Activated naive CD8-positive, alpha-beta T cell treated with anti-CD3 and anti-CD28 coated beads, Interleukin-2, amount 50 U/mL, for 16 hours (primary cell): Measurements from ENCODE around the gene C16orf96.

ENCODE experiments used
- DNase-seq: peaks from one replicate; pipeline ENCODE4 v3.0.0-alpha.2; 2020; ENCODE audit warnings: low read depth, low spot score

C16orf96 gene

DNA sequence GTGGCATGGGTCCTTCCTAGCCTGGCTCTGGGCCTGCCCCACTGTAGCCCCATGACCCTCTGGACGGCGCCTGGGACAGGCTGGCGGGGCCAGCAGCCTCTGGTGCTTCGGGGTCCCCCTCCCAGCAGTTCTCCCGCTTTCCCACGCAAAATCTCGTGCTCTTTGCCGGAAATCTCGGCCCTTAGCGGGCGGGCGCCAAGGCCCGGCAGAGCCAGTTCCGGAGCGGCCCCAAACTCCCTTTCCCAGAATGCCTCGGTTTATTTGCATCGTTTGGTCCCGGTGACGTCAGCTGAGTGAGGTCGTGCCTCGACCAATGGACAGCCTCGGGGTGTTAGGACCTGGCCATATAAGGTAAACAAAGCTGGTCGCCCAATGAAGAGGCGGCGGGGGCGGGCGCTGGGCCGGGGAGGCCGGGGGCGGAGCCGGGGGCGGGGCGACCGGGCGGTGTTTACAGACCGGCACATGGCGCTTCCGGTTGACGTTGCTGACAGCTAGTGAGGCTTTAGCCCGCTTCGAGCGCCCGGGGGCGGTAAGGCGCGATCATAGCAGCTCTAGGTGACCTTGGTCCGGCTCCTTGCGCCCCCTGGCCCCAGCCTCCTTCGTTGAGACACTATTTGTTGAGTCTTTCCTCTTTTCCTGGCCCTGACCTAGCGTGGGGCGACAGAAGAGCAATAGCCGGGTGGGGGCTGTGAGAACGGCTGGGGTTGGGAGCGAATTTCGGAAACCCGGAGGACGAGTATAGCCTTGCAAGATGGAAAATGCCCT, 60.1 kb downstream of the C16orf96 start:
- DNase-seq: peak; percentile 96

DNA sequence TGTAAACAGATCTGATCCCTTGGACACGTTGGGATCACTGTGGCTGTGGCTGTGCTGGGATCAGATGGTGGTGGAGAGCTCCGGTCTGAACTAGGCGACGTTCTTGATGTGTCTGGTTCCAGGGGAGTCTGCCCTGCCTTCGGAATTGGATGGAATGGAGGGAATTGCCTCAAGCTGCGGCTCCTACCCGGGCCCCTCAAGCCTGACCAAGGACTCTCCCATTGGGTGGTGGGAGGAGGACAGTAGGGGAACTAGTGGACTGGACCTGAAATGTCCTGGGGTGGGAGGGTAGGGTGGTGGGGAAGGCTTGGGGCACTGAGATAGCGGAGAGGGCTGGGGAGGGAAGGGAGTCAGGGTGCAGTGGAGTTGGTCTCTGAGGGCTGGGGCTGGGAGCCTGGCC, 61.7 kb downstream of the C16orf96 start:
- no peak for DNase-seq

DNA sequence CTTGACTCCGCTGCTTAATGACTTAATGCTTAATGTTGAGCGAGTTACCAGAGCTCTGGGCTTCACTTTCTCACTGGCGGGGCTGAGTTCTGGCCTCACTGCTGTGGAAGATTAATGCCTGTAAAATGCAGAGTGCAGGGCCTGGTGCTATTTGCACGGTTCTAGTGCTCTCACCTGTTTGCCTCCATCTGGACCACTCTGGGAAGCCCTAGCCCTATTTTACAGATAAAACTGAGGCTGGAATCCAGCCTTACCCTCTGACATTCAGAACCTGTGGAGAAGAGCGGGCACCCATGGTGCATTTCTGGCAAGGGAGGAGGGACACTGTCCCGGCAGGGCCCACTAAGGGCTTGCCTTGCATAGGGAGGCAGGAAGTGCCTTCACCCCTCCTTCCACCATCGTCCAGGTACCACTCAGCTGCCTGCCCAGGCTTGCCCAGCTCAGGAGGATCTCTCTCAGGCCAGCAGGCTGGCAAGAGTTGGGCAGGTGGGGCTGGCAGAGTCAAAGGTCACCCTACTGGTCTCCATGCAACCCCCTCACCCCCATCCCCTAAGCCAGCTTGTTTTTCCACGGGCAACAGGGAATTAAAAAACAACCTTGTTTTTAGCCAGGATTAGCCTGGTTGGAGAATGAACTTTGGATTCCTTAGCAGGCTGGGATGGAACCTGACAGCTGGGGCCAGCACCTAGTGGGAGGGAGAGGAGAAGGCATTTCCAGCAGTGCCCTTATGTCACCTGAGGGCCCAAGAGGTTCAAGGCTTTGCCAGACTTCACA, 62.7 kb downstream of the C16orf96 start:
- DNase-seq: no peak

DNA sequence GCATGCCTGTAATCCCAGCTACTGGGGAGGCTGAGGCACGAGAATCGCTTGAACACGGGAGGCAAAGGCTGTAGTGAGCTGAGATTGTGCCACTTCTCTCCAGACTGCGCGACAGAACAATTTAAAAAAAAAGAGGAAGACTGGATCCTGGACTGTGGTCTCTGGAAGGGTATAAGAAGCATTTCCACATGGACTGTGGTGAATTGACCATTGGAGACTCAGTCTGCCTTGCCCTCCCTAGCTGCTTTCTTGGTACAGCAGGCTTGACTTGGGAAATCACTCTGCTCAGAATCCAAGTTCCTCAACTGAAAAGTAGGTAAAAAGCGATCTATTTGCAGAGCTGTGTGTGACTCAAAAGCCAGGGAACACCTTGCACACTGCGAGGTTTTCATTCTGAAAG, 67.5 kb downstream of the C16orf96 start:
- no peak for DNase-seq

DNA sequence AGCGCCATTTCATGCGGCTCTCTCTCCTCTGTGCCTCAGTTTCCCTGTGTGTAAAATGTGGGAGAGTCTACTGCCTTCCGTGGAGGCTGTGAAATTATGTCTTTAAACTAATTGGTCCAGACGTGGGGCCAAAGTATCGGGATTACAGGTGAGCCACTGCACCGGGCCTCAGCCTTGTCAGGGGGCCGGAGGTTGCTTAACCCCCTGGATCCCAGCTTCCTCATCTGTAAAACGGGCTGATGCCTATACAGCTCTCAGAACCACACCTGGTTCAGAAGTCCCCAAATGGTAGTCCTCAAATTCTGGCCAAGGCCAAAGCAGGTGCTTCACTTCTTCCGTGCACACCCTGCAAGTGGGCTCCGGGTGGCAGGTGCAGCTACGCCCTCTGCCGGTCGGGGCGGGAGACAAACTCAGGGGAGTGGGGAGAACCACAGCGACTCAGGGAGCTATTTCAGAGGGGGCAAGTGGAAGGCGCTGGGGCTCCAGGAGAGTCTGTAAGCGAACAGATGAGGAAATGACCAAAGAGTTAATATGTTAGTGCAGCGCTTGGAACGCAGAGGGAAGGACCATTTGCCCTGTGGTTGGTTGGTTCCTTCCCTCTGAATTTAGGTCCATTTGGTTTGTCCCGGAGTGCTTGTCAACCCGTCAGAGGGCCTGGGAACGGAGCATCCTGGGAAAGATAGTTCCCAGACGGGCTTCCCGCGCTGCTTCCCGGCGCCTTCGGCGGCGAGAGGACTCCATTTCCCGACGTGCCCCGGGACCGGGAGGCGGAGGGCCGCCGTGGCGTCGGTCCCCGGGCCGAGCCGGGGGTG, 68.1 kb downstream of the C16orf96 start, which contains the start of gene MGRN1:
Gene MGRN1, plus strand, starts transcription at position 812 of the 812 bp plus-strand sequence. CDS start 135 bp downstream, outside the sequence.
- peak; percentile 84 for DNase-seq

DNA sequence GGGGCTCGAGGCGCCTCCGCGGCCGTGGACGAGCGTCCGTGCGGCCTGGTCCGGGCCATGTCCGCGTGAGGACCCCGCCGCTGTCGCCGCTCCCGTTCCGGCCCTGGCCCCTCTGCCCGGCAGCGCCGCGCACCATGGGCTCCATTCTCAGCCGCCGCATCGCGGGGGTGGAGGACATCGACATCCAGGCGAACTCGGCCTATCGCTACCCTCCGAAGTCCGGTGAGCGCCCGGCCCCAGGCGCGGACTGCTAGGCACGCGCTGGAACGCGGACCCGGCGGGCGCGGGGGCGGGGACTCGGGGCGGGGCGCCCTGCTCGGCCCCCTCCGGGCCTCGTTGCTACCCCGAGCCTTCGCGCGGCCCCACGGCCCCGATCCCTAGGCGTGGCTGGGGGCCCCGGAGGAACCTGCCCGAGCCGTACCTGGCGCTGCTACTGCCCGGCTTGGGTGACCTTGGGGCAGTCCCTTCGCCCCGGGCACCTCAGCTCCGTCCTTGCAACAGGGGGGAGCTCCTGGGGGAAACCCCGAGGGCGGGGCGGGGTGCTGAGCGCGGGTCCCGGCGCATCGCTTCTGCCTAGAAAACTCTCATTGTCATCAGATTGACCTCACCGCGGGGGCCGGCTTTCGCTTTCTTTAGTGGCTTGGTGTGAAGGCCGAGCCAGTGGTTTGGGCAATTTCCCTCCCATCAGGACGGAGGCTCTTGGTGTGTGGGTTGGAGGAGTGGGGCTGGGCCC, 68.9 kb downstream of the C16orf96 start:
- DNase-seq: peak; percentile 40

DNA sequence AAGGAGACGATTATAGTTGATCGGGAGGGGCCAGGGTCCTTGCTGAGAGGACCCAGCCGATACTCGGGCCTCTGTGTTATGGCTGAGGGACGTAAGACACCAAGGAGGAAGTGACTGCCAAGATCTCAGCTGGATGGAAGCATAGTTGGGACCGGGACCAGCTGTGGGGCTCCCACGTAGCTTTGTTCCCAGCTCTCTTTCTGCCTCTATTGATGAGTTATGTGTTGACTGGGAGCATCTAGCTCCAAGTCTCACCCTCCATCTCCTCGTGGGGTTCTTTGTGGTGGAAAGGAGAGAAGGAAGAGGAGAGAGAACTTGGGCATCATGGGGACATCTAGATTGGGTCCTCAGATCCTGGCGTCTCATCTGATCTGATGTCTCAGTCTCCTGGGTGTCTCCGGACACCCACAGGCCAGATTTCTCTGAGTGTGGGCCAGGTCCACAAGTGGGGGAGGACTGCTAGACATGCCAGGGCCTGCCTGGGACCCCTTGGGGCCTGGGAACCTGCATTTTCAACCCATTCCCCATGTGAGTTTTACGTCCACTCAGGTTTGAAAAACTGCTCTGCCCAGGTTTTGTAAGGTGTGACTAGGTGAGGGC, 69.5 kb downstream of the C16orf96 start:
- DNase-seq: no peak

DNA sequence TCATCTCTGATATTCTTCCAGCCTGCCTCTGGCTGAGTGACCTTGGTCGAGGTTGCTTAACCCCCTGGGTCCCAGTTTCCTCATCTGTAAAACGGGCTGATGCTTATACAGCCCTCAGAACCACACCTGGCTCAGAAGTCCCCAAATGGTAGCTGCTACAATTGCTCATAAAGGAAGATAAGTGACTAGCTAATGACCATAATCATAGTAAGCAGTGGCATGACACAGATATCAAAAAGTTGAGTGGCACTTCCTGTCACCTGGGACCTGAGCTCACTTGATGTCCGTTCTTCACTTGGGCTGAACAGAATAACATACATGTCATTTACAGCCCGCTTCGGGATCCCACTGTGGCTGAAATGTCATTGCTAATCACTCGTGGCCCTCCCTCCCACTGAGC, 70.3 kb downstream of the C16orf96 start:
- no peak for DNase-seq

DNA sequence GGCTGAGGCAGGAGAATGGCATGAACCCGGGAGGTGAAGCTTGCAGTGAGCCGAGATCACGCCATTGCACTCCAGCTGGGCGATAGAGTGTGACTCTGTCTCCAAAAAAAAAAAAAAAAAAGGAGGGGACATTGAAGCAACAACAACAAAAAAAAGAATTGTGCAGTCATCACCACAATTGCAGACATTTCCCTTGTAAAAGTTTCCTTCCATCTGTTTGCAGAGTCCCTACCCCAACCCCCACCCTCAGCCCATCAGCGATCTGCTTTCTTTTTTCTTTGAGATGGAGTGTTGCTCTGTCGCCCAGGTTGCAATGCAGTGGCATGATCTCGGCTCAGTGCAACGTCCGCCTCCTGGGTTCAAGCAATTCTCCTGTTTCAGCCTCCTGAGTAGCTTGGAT, 72.1 kb downstream of the C16orf96 start:
- DNase-seq: no peak

DNA sequence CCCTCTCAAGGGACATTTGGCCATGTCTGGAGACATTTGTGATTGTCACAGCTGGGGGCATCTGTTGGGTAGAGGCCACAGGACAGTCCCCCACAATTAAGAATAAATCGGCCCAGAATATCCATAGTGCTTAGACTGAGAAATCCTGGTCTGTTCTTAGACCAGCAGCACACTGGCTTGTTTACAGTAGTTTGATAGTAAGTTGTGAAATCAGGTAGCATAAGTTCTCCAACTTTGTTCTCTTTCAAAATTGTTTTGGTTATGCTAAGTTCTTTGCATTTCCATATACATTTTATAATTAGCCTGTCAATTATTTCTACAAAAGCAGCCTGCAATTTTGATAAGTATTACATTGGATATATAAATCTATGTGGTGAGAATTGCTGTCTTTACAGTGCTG, 75.3 kb downstream of the C16orf96 start:
- no peak for DNase-seq

DNA sequence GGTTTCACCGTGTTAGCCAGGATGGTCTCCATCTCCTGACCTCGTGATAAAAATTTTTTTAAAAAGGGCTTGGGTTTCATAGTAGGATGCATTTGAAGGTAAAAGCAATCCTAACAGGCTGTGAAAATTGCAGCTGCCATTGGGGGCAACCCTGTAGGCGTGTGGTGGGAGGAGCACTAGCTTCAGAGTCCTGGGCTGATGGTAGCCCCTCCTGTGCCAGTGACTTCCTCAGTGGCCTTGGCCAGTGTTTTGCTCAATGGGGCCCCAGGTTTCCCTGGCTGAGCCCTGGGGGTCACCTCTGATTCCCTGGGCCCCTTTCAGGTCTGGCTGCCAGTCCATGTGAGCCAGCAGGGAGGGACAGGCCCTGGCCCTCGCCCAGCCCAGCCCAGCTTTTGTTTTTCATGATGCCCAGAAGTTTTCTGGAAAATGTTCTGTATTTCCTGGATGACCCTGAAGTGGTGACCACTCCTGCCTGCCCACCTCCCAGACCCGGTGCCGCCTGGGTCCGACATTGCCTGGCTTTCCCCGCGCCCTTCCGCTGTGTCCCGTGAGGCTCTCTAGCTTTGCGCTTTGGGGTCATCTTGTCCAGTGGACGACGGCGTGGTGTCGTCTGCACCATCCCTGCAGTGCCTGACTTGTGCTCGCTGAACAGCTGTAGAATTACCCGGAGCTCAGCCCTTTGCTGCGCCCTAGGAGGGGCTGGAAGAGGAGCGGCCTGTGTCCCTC, 77.9 kb downstream of the C16orf96 start:
- DNase-seq: no peak

DNA sequence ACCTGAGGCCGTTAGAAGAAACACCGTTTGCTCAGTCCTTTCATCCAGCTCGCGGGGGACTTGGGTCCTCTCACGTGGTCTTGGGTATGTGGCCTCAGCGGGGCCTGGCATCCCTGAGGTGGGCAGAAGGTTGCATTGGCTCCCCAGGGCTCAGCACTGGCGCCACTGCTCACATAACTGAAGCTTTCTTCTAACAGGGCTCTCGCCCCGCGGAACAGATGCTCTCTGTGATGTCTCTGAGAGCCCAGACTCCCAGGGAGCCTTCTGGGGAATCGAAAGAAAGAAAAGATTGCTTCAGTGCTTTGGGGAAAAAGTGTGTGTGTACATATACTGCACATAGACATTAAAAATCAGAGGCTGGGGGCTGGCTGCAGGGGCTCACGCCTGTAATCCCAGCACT, 78.6 kb downstream of the C16orf96 start:
- DNase-seq: no peak

DNA sequence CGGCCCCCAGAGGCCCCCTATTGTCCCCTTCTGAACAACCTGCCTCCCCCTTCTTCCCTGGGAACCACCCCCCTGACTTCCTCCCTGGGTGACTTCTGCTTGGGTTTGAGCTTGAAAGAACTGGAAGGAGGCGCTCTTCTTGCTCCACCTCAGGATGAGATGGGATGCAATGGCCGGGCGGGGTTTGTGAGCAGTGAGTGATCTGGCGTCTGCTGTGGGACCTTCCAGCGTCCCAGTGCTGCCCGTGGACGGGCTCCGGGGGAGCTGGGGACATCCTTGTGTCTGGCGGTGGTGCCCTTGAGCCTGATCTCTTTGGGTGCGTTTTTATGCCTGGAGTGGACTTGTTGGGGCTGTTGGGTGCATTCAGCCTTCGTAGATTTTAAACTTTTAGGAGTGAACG, 80.1 kb downstream of the C16orf96 start:
- DNase-seq: no peak

DNA sequence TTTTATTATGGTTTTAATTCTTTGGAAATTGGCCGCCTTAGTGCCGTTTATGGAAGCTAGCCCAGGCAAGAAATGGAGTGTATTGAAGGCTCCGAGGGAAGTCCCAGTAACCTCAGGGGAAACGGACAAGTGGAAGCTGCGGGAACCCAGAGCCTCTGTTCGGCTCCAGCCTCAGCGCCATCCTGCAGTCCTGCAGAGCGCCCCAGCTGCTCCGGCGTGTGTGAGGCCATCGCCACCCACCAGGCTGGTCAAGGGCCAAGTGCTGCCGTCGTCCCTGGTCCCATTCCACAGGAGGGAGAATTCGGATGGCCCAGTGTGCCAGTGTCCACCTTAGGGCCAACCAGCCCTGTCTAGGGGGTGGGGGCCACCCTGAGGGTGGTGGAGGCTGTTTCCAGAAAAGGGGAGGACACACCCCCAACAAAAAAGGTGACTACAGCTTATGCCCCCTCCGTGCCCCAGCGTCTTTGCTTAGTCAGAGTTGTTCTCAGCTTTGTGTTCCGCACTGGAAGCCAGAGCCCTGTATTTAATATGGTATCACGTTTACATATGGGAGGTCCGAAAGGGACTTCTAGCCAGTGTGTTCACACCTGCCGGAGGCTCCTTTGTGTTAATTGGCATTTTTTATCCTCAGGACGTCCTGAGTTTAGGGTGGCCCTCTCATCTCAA, 81.5 kb downstream of the C16orf96 start:
- DNase-seq: no peak

DNA sequence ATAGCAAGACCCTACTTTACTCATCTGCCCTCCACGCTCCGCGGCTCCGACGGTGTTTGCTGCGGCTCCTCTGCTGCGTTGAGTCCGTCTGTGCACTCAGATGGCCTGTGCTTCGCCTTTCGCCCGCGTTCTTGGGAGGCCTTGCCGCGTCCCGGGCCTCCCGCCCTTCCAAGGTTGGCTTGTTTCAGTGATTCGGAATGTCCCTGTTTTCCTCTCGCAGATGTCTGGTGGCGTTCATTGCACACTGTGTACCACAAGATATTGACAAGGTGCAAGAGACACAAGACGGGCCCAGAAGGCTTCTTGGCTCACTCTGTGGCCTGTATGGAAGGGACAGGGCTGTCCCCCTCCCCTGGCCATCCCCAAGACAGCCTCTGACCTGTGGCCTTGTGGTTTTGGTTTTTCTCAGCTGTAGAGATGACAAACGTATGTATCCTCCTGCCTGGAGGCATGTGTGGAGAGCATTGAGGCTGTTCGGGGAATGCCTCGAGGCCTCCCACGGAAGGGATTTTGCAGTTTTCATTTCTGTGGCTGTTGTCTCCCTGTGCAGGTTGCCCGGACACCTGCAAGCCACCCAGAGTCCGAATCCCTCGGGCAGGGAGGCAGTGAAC, 83.9 kb downstream of the C16orf96 start:
- no peak for DNase-seq

DNA sequence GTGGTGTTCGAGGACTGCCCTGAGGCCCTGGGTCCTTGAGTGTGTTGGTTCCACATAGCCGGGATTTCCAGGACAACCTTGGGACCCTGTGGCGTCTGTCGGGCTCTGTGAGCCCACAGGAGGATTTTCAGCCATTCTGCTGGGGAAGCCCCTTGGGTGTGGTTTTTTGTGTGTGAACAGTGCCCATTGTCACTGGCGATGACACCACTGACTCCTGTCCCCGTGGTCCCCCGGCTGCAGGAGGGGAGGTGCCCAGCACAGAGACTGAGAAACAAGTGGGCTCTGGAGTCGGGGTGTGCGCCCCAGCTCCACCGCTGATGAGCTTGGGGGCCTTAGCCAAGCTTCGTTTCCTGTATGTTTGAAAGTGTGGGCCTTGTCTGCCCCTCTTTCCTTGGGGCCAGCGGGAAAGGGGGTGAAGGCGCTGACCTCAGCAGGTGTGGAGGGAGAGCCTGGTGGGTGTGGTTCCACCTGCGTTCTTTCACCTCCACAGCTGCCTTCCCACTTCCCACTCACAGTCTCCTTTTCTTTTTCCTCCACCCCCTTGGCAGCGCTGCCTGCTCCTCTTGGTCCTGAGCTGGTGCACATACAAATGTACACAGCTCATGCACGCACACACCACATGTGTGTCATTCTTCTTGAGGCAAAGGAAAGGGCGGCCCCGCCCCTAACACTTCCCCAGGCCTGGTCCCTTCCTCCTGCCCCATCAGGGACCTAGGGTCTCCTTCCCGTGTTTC, 84.6 kb downstream of the C16orf96 start:
- DNase-seq: no peak

DNA sequence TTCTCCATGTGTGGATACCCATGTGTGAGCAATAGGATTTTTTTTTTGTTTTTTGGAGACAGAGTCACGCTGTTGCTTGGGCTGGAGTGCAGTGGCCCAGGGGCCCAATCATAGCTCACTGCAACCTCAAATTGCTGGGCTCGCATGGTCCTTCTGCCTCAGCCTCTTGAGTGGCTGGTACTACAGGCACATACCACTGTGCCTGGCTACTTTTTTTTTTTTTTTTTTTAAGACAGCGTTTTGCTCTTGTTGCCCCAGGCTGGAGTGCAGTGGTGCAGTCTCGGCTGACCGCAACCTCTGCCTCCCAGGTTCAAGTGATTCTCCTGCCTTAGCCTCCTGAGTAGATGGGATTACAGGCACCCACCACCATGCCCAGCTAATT, 85.2 kb downstream of the C16orf96 start:
- no peak for DNase-seq

DNA sequence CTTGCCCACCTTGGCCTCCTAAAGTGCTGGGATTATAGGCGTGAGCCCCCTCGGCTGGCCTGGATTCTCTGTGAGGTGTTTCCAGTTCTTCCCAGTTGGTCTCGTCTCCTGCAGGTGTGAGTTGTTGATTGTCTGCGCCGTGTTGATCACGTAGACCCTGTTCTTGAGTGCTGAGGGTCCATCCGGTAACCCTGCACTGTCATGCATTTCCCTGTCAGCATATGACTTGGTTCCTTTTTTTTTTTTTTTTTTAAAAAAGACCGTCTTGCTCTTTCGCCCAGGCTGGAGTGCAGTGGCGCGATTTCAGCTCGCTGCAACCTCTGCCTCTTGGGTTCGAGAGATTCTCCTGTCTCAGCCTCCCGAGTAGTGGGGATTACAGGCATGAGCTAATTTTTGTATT, 85.8 kb downstream of the C16orf96 start:
- DNase-seq: no peak
